C1 segment of cervical spinal cord (tissue), 14 donors: ENCODE results near the gene SLC10A1.
A peak's percentile ranks its signal among the peaks of the same experiment; 100 is the strongest.
"Not testable (repeated sequence)": the region's sequence is repeated elsewhere in the genome, so short reads cannot be mapped to it uniquely, and the experiment has no call there.

Experiments used
- DNase-seq, 14 donors: peaks; one replicate each; lab custom pipeline; 2025; lab: John Stamatoyannopoulos, UW

Gene SLC10A1

DNA sequence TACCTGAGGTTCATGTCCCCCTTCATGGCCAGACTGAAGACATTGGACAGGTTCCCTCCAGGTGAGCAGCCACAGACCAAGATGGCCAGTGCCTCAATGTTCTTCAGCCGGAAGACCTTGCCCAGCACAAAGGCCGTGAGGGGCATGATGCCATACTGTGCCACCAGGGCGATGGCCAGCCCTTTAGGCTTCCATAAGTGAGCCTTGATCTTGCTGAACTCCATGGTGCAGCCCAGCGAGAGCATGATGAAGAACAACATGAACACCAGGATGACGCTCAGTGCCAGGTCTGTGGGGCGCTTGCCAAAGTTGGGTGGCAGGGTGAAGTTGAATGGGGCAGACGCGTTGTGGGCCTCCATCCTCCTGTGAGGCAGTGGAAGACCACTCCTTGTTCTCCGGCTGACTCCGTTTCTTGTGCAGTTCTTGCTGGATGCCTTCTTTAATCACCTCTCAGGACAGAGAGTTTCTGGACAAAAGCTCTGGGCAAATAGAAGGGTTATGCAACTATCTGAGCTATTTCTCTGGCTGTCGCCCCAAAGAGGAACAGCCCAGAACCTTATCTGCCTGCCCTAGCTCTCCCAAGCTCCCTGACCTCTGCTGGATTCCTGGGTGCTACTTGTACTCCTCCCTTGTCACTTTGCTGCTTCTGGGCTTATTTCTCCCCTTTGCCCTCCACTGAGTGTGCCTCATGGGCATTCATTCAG is at the start of gene SLC10A1:
Gene SLC10A1, minus strand, starts transcription at position 445 of the 704 bp plus-strand sequence. Its CDS starts 86 bp downstream, at position 359.
- no peak for DNase-seq

DNA sequence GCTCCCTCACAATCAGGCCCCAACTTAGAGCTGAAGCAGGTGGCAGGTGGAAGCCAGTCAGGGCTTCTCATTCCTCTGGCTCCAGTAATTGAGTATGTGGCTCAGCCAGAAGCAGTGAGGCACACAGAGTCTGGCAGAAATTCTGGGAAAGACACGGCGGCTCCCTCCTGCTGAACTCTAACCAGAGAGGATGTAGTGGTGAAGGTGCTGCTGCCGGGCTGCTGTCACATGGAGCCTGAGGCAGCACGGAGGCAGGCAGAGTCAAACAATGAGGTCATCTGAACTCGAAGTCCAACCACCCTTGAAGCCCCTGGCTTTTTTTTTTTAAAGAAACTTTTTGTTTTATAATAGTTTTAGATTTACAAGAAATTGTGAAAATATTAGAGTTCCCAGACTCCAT is 48.7 kb upstream of the SLC10A1 start:
- DNase-seq = no peak

DNA sequence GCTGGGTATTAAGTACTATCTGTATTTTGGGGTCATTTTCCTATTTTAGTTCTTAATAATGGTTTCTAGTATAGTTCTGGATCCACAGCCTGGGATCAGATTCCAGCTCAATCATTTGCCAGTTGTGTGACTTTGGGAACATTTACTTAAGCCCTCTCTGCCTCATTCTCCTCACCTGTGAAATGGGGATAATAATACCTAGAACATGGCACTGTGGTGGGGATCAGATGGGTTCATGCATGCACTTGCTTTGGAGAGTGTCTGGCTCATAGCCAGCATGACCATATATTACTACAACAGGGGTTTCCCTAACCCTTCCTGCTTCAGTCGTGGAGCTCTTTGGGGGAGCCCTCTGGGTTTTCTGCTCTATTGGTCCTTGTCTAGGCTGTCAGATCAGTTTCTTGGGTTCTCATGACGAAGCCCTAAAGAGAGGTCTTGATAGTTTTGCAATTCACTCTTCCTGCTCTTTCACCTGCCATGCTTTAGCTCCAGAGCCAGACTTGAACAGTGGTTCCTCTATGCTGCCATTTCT is 48.1 kb upstream of the SLC10A1 start:
- DNase-seq = no peak

DNA sequence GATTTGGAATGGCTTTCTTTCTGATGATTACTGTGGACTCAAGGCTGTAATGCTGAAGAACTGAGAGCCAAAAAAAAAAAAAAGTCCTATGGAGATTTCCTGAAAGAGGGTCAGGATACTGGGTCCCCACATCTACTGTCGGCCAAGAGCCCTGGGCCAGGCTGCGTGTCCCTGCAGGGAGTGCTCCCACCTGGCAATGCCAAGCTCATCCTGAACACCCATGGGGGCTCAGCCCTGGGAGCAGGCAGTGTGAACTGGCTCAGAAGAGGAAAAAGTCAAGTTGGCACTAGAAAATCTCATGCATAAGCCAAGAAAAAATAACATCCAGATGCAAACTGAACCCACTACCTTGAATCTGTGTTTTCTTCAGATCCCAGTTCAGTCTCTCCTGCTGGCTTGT is 47.1 kb upstream of the SLC10A1 start:
- no peak for DNase-seq

DNA sequence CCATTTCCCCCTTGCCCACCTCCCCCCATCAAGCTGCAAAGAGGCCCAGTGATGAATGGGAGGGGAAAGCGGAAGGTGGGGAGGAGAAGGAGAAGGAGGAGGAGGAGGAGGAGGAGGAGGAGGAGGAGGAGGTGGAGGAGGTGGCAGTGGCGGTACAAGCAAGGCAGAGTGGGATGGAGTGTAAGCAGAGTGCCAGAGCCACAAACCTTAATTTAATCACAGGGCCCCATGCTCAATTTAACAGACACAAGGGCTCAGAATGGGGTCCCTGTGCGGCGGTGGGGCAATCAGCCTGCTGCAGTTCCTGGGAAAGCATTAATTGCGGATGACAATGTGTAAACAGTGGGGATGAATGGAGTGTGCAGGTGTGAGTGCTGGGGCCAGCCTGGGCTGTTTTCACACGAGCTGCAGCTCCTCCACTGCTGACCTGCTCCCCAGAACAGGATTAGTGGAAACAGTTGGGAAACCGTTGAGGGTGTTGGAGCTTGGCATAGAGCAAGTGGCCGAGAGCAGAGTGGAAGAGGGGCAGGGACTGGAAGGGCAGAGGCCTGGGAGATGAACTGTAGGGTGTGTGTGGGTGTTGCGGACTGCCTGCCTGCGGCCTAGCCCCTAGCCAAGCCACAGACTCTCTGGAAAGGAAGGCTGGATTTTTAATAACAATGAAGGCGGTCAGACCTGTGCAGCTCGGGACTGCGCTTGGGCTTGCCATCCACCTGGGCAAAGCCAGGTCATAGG is 45.8 kb upstream of the SLC10A1 start:
- no peak for DNase-seq

DNA sequence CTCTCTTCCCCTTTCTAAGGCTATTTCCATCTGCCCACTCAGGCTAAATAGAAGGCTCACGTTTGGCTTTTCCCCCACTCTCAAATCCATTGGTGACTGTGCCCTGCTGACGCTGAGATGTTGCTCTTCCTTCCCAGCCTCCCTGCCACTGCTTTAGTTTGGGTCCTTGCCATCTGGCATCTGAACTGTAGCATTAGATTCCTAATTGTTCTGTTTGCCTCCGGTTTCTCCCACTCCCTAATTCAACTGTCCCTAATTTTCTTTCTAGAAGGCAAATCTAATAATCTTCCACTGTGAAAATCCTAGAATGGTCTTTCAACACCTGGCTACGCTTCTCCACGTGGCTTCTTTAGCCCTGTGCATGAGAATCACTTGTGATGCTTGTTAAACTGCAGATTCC is 44.6 kb upstream of the SLC10A1 start:
- no peak for DNase-seq

DNA sequence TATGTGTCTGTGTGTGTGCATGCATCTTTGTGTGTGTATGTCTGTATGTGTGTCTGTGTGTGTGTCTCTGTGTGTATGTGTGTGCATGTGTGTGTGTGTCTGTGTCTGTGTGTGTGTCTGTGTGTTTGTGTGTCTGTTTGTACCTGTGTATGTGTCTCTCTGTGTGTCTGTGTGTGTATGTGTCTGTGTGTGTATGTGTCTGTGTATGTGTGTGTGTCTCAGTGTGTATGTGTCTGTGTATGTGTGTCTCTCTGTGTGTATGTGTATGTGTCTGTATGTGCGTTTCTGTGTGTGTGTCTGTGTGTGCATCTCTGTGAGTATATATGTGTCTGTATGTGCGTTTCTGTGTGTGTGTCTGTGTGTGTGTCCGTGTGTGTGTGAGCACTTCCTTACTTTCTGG is 42.6 kb upstream of the SLC10A1 start:
- DNase-seq = no peak

DNA sequence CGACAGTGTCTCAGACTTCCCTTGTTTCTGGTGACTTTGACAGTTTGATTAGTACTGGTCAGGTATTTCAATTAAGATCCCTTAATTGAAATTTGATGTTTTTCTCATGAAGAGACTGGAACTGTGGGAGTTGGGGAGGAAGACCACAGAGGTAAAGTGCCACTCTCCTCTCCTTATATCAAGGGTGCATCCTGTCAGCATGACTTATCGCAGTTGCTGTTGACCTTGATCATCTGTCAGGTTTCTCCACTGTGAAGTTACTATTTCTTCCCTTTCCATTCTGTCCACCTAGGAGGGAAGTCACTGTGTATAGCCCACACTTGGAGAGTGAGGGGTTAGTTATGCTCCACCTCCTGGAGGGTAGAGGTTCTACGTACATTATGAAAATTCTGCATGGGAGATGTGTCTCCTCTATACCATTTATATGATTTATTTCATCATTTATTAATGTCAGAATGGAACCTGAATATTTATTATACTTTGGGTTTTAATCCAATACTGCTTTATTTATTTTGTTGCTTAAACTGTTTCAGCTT is 41.9 kb upstream of the SLC10A1 start:
- DNase-seq = no peak

DNA sequence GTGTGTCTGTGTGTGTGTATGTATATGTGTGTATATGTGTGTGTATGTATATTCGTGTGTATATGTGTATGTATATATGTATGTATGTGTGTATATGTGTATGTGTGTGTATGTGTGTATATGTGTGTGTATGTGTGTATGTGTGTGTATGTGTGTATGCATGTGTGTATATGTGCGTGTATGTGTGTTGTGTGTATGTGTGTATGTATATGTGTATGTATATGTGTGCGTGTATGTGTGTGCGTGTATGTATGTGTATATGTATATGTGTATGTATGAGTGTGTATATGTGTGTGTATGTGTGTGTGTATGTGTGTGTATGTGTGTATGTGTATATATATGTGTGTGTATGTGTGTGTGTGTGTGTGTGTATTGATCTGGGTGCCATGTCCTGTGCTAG is 31.8 kb upstream of the SLC10A1 start:
- no peak for DNase-seq

DNA sequence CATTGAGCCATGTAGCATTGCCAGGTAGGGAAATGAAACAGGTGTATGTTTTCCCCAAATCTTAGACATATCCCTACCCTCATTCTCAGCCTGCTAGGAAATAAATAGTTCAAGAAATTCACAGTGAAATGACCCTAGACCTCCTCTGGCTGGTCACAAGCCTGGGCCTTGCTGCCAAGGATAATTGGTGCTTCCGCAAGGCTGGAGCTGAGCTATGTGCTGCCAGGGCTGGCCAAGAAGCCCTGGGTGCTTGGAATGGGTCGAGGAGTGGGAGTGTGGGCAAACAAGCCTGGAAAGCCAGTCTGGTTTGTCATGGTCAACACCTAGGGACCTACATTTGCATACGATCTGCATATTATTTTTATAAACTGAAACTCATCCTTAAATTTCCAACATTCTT is 31.3 kb upstream of the SLC10A1 start:
- peak in 7 of 14 donors; percentile 2 to 30 (median 8) for DNase-seq

DNA sequence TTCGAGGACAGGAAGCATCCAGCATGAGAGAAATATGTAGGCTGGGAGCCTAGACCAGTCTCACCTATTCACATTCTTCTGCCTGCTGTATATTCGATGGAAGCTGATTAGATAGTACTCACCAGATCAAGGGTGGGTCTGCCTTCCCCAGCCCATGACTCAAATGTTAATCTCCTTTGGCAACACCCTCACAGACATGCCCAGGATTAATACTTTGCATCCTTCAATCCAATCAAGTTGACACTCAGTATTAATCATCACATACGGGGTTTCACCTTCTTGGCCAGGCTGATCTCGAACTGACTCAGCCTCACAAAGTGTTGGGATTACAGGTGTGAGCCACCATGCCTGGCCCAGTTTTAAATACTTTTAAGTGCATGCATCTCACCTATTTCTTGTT is 30.5 kb upstream of the SLC10A1 start:
- DNase-seq = no peak

DNA sequence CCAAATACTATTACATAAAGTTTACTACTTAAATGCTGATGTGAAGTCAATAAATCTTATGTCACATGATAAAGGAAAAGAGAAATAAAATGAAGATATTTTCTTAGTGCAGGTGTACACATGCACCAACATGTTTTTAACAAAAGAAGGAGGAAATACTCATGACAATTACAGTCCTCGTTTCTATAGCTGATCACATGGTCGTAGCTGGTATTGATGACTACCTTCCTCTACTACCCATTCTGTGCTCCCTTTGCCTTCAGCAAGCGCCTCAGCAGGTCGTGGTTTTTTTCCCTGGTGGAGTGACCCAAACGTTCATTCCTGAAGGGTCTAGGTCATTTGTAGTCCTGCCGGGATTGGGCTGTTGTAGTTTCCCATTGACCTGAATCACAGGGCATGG is 25.4 kb upstream of the SLC10A1 start:
- no peak for DNase-seq

DNA sequence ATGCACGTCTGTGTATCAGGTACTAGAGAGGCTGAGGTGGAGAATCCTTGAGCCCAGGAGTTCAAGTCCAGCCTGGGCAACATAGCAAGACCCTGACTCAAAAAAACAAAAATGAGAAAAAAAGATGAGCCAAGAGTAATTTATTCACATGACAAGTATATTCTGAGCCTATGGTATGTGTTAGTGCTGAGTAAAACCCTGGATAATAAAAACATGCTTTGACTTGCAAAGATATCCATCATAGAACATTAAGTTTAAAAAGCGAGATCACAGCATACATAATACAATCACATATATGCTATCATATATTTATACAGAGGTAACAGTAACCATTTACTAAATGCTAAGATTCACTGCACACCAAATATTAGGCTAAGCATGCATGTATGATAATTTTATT is 23.9 kb upstream of the SLC10A1 start:
- no peak for DNase-seq

DNA sequence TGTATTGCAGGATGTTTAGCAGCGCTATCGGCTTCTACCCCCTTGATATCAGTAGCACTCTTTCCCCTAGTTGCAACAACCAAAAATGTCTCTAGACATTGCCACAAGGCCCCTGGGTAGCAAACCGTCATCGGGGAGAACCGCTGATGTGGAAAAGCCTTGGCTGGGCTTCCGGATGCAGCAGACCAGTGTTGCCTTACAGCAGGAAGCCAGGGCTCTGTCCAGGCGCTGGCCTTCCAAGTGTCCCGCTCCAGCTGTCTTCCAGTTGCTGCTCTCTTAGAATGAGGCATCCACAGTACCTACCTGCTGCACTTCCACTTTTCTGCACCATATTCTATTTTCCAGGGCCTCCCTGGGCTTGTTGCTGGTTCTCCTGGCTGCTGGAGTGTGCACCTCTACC is 22.6 kb upstream of the SLC10A1 start:
- DNase-seq = no peak

DNA sequence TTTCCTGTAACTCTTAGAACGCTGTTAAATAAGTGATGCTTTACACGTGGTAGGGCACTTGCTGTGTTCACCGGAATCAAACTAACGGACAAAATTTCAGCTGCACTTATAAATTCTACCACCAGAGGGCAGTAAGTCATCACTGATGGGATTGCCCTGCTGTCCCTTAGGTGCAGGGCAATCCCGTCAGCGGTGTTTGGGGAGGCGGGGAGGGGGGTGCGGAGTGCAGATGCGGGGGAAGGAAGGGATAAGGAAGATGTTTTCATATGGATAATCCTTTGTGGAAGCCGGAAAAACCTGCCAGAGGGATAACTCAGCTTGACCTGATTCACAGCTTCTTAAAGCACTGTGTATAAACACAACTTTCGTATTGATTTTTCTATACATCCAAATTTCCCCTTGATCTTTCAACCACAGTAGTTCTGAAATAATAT is 21.7 kb upstream of the SLC10A1 start:
- DNase-seq = peak in 13 of 14 donors; percentile 1 to 68 (median 17)

DNA sequence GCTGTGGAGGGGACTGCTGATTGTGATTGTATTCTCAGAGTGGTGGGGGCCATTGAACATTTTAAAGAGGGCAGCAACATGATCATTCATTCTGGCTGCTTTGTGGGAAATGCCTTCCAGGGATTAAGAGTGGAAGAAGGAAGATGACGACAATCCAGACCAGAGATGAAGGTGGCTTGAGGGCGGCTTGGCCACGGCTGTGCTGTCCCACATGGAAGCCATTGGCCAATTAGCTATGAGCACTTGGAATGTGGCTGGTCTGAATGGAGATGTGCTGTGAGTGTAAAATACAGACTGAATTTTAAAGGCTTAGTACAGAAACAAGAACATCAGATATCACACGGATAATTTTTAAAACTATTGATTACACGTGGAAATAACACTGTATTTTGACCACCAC is 19.2 kb upstream of the SLC10A1 start:
- DNase-seq = no peak

DNA sequence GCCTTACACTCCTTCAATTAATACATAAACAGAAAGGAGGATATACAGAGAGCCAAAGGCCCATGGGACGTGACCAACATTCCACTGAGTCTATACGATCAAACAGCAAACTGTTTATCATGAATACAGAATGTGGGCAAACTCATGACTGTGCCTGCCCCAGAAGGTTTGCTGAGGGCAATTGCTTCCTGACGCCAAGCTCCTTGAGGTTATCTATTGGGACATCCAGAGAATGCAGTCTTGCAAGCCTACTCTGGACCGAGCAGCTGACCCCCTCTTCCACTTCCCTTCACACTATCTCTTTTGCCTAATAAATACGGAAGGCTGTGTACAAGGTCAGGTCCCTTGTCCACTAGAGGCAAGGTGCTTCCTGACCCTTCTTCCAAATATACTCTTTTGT is 18.5 kb upstream of the SLC10A1 start:
- DNase-seq = no peak

DNA sequence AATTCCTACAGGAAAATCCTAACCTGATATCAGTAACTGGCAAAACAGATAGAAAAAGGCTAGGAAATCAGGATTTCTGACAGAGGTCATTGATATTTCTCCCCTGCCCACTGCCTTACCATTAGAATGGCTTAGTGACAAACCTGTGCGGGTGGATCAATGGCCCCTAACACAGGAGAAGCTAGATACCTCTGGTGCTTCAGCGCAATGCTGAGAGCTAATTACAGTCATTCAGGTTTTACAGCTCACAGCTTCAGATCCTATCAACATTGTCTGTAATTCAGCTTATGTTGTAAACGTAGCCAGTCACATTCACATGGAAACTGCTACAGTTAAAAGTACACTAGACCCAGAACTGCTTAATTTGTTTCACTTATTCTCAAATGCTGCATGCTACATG is 17.4 kb upstream of the SLC10A1 start:
- DNase-seq = no peak

DNA sequence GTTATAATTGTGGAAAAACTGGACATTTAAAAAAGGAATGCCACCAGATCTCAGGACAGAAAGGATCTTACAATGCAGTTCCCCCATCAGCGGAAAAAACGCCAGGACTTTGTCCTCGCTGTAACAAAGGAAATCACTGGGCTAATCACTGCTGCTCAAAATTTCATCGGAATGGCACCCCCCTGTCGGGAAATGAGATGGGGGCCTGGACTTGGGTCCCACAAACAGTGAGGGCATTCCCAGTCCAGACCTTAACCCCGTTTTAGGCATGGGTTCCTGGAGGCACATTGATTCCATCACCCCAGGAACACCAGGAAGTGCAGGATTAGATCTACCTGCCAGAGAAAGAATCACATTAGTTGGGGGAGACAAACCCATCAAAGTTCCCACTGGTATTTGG is 16.3 kb upstream of the SLC10A1 start:
- DNase-seq = not testable (repeated sequence)

DNA sequence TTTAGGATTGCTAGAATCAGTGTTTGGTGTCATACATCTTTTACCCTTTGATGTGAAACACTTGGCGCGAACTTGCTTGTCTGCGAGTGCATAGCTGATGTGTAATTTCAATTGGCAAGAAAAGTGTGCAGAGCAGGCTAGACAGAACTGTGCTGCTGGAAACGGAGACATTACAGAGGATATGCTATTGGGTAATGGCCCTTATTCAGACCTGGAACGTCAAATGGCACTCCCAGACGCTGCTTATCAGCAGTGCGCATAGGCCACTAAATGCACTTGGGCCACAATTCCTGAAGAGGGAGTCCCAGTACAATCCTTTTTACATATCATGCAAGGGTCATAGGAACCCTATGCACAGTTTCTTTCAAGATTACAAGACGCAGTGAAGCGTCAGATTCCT is 15.7 kb upstream of the SLC10A1 start:
- DNase-seq = no peak

DNA sequence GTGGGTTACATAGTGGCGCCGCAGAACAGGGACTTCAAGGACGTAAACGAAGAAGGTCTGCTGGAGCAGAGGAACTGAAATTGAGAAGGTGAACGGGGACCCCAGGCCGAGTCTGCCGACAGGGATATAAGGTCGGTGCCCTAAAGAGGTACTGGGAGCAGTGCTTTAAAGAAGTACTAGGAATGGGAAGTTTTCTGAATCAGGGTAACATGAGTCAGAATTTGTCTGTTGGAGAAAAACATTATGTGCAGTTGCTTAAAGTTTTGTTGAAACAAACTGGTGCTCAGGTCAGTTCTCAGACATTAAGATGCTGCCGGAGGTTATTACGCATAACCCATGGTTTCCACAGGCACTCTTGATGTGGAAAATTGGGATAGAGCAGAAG is 14.8 kb upstream of the SLC10A1 start:
- no peak for DNase-seq

DNA sequence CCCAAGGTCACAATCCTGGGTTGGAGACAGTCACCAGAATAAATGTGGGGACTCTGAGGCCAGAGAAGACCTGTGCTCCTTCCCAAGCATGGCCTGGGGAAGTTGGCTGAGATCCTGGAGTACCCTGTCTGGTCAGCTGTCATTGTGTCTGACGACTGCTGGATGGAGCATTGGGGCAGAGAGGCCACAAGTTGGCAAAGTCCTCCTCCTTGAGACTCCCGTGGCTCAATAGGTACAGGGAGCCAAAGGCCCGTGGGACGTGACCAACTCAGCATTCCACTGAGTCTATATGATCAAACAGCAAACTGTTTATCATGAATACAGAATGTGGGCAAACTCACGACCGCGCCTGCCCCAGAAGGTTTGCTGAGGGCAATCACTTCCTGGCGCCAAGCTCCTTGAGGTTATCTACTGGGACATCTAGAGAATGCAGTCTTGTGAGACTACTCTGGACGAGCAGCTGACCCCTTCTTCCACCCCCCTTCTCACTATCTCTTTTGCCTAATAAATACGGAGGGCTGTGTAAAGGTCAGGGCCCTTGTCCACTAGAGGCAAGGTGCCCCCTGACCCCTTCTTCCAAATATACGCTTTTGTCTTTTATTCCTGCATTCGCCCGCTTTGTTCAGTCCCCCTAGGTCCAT is 14.3 kb upstream of the SLC10A1 start:
- no peak for DNase-seq
